H9 (cell line): ENCODE data around the gene B3GALT5. TPM values are rescaled to one million over a fixed set of nuclear protein-coding genes. Genes with fewer than 3 reads are reported as not detected.

ENCODE experiments used
- DNase-seq: peaks from one replicate; pipeline ENCODE4 v3.0.0-alpha.2; 2017
- H2AFZ ChIP-seq: one replicate; pipeline ENCODE4 v1.6.1; 2013; ENCODE audit warnings: mild to moderate bottlenecking, low read length, control low read depth, moderate library complexity
- H2AK5ac ChIP-seq: 2 replicates; pipeline ENCODE4 v1.6.1; 2013; ENCODE audit warnings: low read length, control low read depth, mixed read lengths; ENCODE audit not compliant: insufficient read length
- H2BK120ac ChIP-seq: one replicate; pipeline ENCODE4 v1.6.1; 2013; ENCODE audit warnings: low read depth, mild to moderate bottlenecking, low read length, control low read depth, inconsistent platforms; ENCODE audit not compliant: poor library complexity, severe bottlenecking
- H2BK12ac ChIP-seq: 2 replicates; pipeline ENCODE4 v1.6.1; 2013; ENCODE audit warnings: low read length, control low read depth, mixed read lengths, low read depth; ENCODE audit not compliant: insufficient read length
- H2BK15ac ChIP-seq: 2 replicates; pipeline ENCODE4 v1.6.1; 2013; ENCODE audit warnings: low read depth, low read length, control low read depth
- H2BK20ac ChIP-seq: one replicate; pipeline ENCODE4 v1.6.1; 2013; ENCODE audit warnings: low read depth, mild to moderate bottlenecking, low read length, control low read depth, inconsistent platforms; ENCODE audit not compliant: poor library complexity, severe bottlenecking
- H2BK5ac ChIP-seq: 2 replicates; pipeline ENCODE4 v1.6.1; 2013; ENCODE audit warnings: low read length, control low read depth, mixed read lengths; ENCODE audit not compliant: insufficient read length
- H3K14ac ChIP-seq: 2 replicates; pipeline ENCODE4 v1.6.1; 2013; ENCODE audit warnings: low read length, control low read depth; ENCODE audit not compliant: insufficient read depth
- H3K18ac ChIP-seq: 2 replicates; pipeline ENCODE4 v1.6.1; 2013; ENCODE audit warnings: low read depth, mild to moderate bottlenecking, mixed read lengths, low read length, control low read depth; ENCODE audit not compliant: insufficient read length
- H3K23ac ChIP-seq: 2 replicates; pipeline ENCODE4 v1.6.1; 2013; ENCODE audit warnings: low read length, control low read depth, mixed read lengths, low read depth; ENCODE audit not compliant: insufficient read length
- H3K23me2 ChIP-seq: 2 replicates; pipeline ENCODE4 v1.6.1; 2013; ENCODE audit warnings: low read depth, mild to moderate bottlenecking, mixed read lengths, low read length, control low read depth; ENCODE audit not compliant: insufficient read length, poor library complexity, severe bottlenecking
- H3K27ac ChIP-seq: 2 replicates; pipeline ENCODE4 v1.5.1; 2013; ENCODE audit warnings: low read length, control low read depth, mixed read lengths, low read depth; ENCODE audit not compliant: insufficient read length
- H3K27me3 ChIP-seq: 2 replicates; pipeline ENCODE4 v1.6.1; 2013; ENCODE audit warnings: low read length, control low read depth, inconsistent platforms; ENCODE audit not compliant: insufficient read depth
- H3K4ac ChIP-seq: 2 replicates; pipeline ENCODE4 v1.6.1; 2013; ENCODE audit warnings: low read depth, mild to moderate bottlenecking, control low read depth, inconsistent platforms, low read length, moderate library complexity
- H3K4me1 ChIP-seq: 2 replicates; pipeline ENCODE4 v1.6.1; 2013; ENCODE audit warnings: low read length, control low read depth, inconsistent platforms; ENCODE audit not compliant: insufficient read depth
- H3K4me2 ChIP-seq: 2 replicates; pipeline ENCODE4 v1.6.1; 2013; ENCODE audit warnings: low read length, control low read depth, mixed read lengths; ENCODE audit not compliant: insufficient read length, insufficient read depth
- H3K56ac ChIP-seq: 2 replicates; pipeline ENCODE4 v1.6.1; 2013; ENCODE audit warnings: low read depth, mild to moderate bottlenecking, mixed read lengths, low read length, control low read depth; ENCODE audit not compliant: insufficient read length
- H3K79me1 ChIP-seq: 2 replicates; pipeline ENCODE4 v1.6.1; 2013; ENCODE audit warnings: low read depth, mild to moderate bottlenecking, moderate library complexity, low read length, control low read depth, inconsistent platforms; ENCODE audit not compliant: insufficient read depth, poor library complexity, severe bottlenecking
- H3K79me2 ChIP-seq: 2 replicates; pipeline ENCODE4 v1.6.1; 2013; ENCODE audit warnings: low read length, control low read depth, inconsistent platforms; ENCODE audit not compliant: insufficient read depth
- H3K9ac ChIP-seq: 2 replicates; pipeline ENCODE4 v1.6.1; 2013; ENCODE audit warnings: low read length, control low read depth, mixed read lengths; ENCODE audit not compliant: insufficient read length; ENCODE audit errors: extremely low read depth
- H3K9me3 ChIP-seq: one replicate; pipeline ENCODE4 v1.6.1; 2013; ENCODE audit warnings: low read depth, low read length, inconsistent platforms; ENCODE audit not compliant: control insufficient read depth
- H3T11ph ChIP-seq: one replicate; pipeline ENCODE4 v1.6.1; 2013; ENCODE audit warnings: mild to moderate bottlenecking, low read length, control low read depth, inconsistent platforms
- H4K20me1 ChIP-seq: one replicate; pipeline ENCODE4 v1.6.1; 2013; ENCODE audit not compliant: control insufficient read depth, insufficient read length, insufficient read depth
- H4K5ac ChIP-seq: 2 replicates; pipeline ENCODE4 v1.6.1; 2013; ENCODE audit warnings: low read depth, mild to moderate bottlenecking, mixed read lengths, low read length, control low read depth; ENCODE audit not compliant: insufficient read length
- H4K8ac ChIP-seq: replicated peaks from 2 replicates; pipeline ENCODE4 v1.6.1; 2013; ENCODE audit warnings: low read length, control low read depth, mixed read lengths, low read depth; ENCODE audit not compliant: insufficient read length
- H4K91ac ChIP-seq: 2 replicates; pipeline ENCODE4 v1.6.1; 2013; ENCODE audit warnings: low read depth, mild to moderate bottlenecking, moderate library complexity, mixed read lengths, low read length, control low read depth; ENCODE audit not compliant: insufficient read length
- H3K27ac Mint-ChIP-seq, 3 experiments: 2 replicates in 2 of 3; 3 replicates in 1 of 3; pipeline ENCODE4 v1.8.0; 2020 to 2021; ENCODE audit warnings: mixed read lengths in 3 of 3, mild to moderate bottlenecking in 1 of 3, moderate library complexity in 1 of 3
- H3K27me3 Mint-ChIP-seq: 2 replicates; pipeline ENCODE4 v1.8.0; 2021; ENCODE audit warnings: low read depth, mild to moderate bottlenecking, moderate library complexity, mixed read lengths
- H3K36me3 Mint-ChIP-seq, 3 experiments: 2 replicates in 2 of 3; 3 replicates in 1 of 3; pipeline ENCODE4 v1.8.0; 2020 to 2021; ENCODE audit warnings: low read depth in 3 of 3, mixed read lengths in 3 of 3; ENCODE audit not compliant: insufficient read depth in 1 of 3
- H3K4me1 Mint-ChIP-seq, 2 experiments: 2 replicates each; pipeline ENCODE4 v1.8.0; 2020; ENCODE audit warnings: mixed read lengths in 2 of 2
- H3K4me3 Mint-ChIP-seq, 2 experiments: 2 replicates in 1 of 2; 3 replicates in 1 of 2; pipeline ENCODE4 v1.8.0; 2020 to 2021; ENCODE audit warnings: mild to moderate bottlenecking in 2 of 2, mixed read lengths in 2 of 2, moderate library complexity in 1 of 2
- H3K9me3 Mint-ChIP-seq, 2 experiments: 2 replicates in 1 of 2; 3 replicates in 1 of 2; pipeline ENCODE4 v1.8.0; 2020; ENCODE audit warnings: mild to moderate bottlenecking in 2 of 2, mixed read lengths in 2 of 2, moderate library complexity in 1 of 2
- WGBS: extraction: QIAGEN DNeasy Blood & Tissue Kit; methylation state at CpG from one replicate; pipeline ENCODE4 v1.1.7; 2013; ENCODE audit warnings: missing lambda C conversion rate, low lambda C conversion rate, mixed read lengths; ENCODE audit not compliant: insufficient read length; ENCODE audit errors: extremely low coverage; 5-methylcytosine and 5-hydroxymethylcytosine counted together
- total RNA-seq: library from RNA; stranded (reverse); gene quantifications from 2 replicates; pipeline ENCODE4 v1.2.1, GENCODE V29; 2021
- TF ChIP-seq, protein P1 (sequence below): fragments of 200-600 bp; sonication (generic); conservative IDR thresholded peaks from 3 replicates; pipeline ENCODE4 v1.8.0; 2021; ENCODE audit warnings: antibody characterized with exemption, mild to moderate bottlenecking

B3GALT5 gene
- total RNA-seq, 1 experiment from 2014 or later: 24.7 TPM

DNA sequence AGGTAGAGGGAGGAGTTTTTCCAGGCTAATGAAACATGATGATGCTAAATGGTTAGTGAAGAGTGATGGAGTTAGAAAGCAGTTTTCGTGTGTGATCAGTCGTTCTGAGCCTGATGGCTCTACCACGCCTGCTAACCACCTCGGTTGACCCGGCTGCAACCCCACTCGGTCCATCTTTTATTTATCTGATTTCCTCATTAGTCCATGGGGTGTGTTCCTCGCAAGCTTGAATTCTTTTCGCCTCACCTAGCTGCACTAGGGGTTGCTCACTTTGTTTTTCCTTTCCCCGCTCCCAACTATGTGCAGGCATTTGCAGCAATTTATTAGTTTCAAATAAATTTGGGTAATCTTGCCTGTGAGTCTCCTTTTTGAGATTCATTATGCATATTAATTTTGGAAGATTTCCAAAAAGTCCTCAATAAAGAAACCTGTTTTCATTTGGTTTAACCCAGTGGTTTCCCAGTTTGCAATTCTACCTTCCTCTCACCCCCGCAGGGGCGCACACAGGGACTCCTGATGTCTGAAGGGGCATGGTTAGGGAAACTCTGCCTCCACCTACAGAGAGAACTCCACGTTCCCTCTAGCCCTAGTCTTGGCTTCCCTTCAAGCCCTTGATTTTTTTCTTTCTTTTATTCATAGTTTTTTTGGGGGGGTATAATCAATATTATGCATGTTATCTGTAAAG lies 12.6 kb downstream of the B3GALT5 start:
- H3K27ac ChIP-seq: no peak overlapping the region
- H2BK20ac ChIP-seq: no peak overlapping the region
- H3K9me3 ChIP-seq: no peaks in the 10 kb centered on the region
- peaks cover 24 to 36% of the 10 kb centered on the region in 2 experiments for H3K4me1 Mint-ChIP-seq
- no peaks in the 10 kb centered on the region for H4K20me1 ChIP-seq
- H3T11ph ChIP-seq: no peak overlapping the region
- TF ChIP-seq, protein P1, sequence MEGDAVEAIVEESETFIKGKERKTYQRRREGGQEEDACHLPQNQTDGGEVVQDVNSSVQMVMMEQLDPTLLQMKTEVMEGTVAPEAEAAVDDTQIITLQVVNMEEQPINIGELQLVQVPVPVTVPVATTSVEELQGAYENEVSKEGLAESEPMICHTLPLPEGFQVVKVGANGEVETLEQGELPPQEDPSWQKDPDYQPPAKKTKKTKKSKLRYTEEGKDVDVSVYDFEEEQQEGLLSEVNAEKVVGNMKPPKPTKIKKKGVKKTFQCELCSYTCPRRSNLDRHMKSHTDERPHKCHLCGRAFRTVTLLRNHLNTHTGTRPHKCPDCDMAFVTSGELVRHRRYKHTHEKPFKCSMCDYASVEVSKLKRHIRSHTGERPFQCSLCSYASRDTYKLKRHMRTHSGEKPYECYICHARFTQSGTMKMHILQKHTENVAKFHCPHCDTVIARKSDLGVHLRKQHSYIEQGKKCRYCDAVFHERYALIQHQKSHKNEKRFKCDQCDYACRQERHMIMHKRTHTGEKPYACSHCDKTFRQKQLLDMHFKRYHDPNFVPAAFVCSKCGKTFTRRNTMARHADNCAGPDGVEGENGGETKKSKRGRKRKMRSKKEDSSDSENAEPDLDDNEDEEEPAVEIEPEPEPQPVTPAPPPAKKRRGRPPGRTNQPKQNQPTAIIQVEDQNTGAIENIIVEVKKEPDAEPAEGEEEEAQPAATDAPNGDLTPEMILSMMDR: no peak
- no peak overlapping the region for H2BK12ac ChIP-seq
- H3K9me3 Mint-ChIP-seq: peaks cover 0 to 6% of the 10 kb centered on the region in 2 experiments; a peak in 4 of 5 replicates
- no CpG with 5 or more reads among the region's 12 CpGs for WGBS
- H2AK5ac ChIP-seq: no peak overlapping the region
- H3K23ac ChIP-seq: no peak overlapping the region
- no peaks in the 10 kb centered on the region for H3K27me3 Mint-ChIP-seq
- no peaks in the 10 kb centered on the region for H3K23me2 ChIP-seq
- H2BK5ac ChIP-seq: no peak overlapping the region
- no peak overlapping the region for H4K5ac ChIP-seq
- H2AFZ ChIP-seq: no peak overlapping the region
- H3K4me1 ChIP-seq: peaks cover 6% of the 10 kb centered on the region; the same call in 1 of the 2 replicates
- no peaks in the 10 kb centered on the region for H3K27me3 ChIP-seq
- H3K79me1 ChIP-seq: peaks cover 3% of the 10 kb centered on the region
- no peak overlapping the region for H4K91ac ChIP-seq
- peak overlapping the region in 1 of 3 experiments; percentile 36; a peak in 2 of 7 replicates for H3K27ac Mint-ChIP-seq
- no peak overlapping the region for H3K9ac ChIP-seq
- H3K4me3 Mint-ChIP-seq: no peak overlapping the region
- no peak overlapping the region for H2BK120ac ChIP-seq
- no peak overlapping the region for H2BK15ac ChIP-seq
- no peak overlapping the region for H3K14ac ChIP-seq
- H4K8ac ChIP-seq: no peak overlapping the region
- H3K18ac ChIP-seq: no peak overlapping the region
- H3K4ac ChIP-seq: no peak overlapping the region
- H3K36me3 Mint-ChIP-seq: peaks cover 36 to 44% (median 38%) of the 10 kb centered on the region in 3 experiments
- peaks cover 16% of the 10 kb centered on the region; the same call in 1 of the 2 replicates for H3K79me2 ChIP-seq
- no peak overlapping the region for H3K56ac ChIP-seq
- no peak overlapping the region for H3K4me2 ChIP-seq
- no peak for DNase-seq
